GM19395 (cell line): ENCODE data around the gene PPP2R2D.
"Not testable (repeated sequence)": the region's sequence is repeated elsewhere in the genome, so short reads cannot be mapped to it uniquely, and the experiment has no call there.

Experiments used
- ATAC-seq: cut with Tn5 transposase; IDR thresholded peaks from one replicate; pipeline ENCODE4 v1.9.1; 2021; ENCODE audit warnings: mild to moderate bottlenecking, moderate library complexity; ENCODE audit not compliant: unreplicated experiment

PPP2R2D gene

GRCh38 chr10:131973160-131973951 lies 72.5 kb downstream of the PPP2R2D start:
- ATAC-seq = no peak

- no peak for ATAC-seq
Observed at GRCh38 chr10:131974034-131974817, 73.4 kb downstream of the PPP2R2D start.

GRCh38 chr10:131975003-131975402 lies 74.2 kb downstream of the PPP2R2D start:
- ATAC-seq = no peak

- no peak for ATAC-seq
Observed at GRCh38 chr10:131975796-131976195, 75.0 kb downstream of the PPP2R2D start.

- ATAC-seq = no peak
Observed at GRCh38 chr10:131977323-131978096, 76.7 kb downstream of the PPP2R2D start.

- no peak for ATAC-seq
Observed at GRCh38 chr10:131978366-131978765, 77.6 kb downstream of the PPP2R2D start.

GRCh38 chr10:131978851-131979250 lies 78.0 kb downstream of the PPP2R2D start:
- no peak for ATAC-seq

- no peak for ATAC-seq
Observed at GRCh38 chr10:131979336-131979735, 78.5 kb downstream of the PPP2R2D start.

GRCh38 chr10:131979821-131980270 lies 79.0 kb downstream of the PPP2R2D start:
- no peak for ATAC-seq

- no peak for ATAC-seq
Observed at GRCh38 chr10:131980321-131980720, 79.5 kb downstream of the PPP2R2D start.

GRCh38 chr10:131980761-131981428 lies 80.1 kb downstream of the PPP2R2D start:
- ATAC-seq = no peak

GRCh38 chr10:131981429-131982184 lies 80.8 kb downstream of the PPP2R2D start, which contains the start of gene BNIP3:
Gene BNIP3, minus strand, starts transcription at chr10:131981923. Its CDS starts 117 bp downstream, at chr10:131981806.
- ATAC-seq = peak; percentile 88

- ATAC-seq = peak; percentile 36
Observed at GRCh38 chr10:131982185-131982756, 81.5 kb downstream of the PPP2R2D start.

- ATAC-seq = no peak
Observed at GRCh38 chr10:131982796-131983195, 82.0 kb downstream of the PPP2R2D start.

GRCh38 chr10:131983780-131984179 lies 83.0 kb downstream of the PPP2R2D start:
- no peak for ATAC-seq

- ATAC-seq = not testable (repeated sequence)
Observed at GRCh38 chr10:131986851-131987250, 86.0 kb downstream of the PPP2R2D start.

GRCh38 chr10:131987301-131987700 lies 86.5 kb downstream of the PPP2R2D start:
- ATAC-seq = not testable (repeated sequence)

- ATAC-seq = not testable (repeated sequence)
Observed at GRCh38 chr10:131987786-131988185, 87.0 kb downstream of the PPP2R2D start.

GRCh38 chr10:131991726-131992125 lies 90.9 kb downstream of the PPP2R2D start:
- ATAC-seq = no peak
